HG03045 (cell line): Measurements from ENCODE around the gene BUD23.
"Not testable (repeated sequence)": the region's sequence is repeated elsewhere in the genome, so short reads cannot be mapped to it uniquely, and the experiment has no call there.

Experiments used
- ATAC-seq: cut with Tn5 transposase; IDR thresholded peaks from one replicate; pipeline ENCODE4 v1.9.1; 2021; ENCODE audit warnings: mild to moderate bottlenecking, moderate library complexity; ENCODE audit not compliant: unreplicated experiment

BUD23 gene

GRCh38 chr7:73700581-73701134, 17.3 kb downstream of the BUD23 start:
- no peak for ATAC-seq

DNA sequence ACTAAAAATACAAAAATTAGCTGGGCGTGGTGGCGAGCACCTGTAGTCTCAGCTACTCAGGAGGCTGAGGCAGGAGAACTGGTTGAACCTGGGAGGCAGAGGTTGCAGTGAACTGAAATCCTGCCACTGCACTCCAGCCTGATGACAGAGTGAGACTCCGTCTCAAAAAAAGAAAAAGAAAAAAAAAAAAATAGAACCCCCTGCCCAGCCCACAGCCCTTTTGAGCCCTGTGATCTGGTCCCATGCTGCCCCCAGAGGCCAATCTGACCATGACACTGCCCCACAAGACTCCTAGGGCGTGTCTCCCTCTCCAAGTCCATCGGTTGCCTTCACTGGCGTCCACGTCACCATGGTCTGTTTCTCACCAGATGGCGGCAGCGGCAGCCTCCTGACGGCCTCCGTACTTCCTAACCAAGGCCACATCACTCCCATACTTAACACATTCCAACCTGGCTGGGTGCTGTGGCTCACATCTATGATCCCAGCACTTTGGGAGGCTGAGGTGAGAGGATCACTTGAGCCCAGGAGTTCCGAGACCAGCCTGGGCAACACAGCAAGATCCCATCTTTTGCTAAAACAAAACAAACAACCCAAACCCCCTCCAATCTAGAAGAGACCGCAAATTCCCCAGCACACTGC, 18.1 kb downstream of the BUD23 start:
- no peak for ATAC-seq

DNA sequence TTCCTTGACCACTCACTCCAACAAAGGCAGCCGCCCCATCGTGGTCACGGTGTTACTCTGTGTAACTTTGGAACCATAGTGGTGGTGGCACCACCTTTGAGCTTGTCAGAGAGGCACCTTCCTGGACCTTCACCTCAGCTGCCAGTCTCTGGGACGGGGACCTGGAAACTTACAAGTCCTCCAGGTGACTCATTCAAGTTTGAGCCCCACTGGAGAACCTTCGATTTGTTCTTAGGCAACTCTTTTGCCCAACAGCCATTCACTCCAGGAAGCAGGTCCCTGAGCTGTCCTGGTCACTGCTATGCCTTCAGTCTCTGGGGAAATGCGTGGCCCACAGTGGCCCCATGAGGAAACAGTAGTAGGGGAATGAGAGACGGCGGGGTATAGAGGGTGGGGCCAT, 18.8 kb downstream of the BUD23 start:
- no peak for ATAC-seq

DNA sequence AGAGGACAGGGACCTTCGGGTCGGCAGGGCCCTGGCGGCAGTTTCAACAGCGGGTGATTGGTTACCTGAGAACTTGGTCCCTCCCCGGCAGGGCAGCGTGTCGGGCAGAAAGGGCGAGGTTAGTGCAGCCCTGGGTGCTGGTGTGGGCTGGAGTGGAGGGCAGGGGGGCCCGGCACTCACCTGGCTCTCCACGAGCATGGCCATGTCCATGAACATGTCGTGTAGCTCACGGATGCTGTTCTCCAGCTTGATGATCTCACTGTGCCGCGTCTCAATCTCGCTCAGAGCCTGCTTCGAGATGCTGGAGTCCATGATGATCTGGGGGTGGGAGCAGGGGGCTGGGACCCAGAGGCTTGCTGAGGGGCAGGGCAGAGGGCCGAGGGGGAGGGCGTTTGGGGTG, 19.3 kb downstream of the BUD23 start:
- ATAC-seq, result no peak

DNA sequence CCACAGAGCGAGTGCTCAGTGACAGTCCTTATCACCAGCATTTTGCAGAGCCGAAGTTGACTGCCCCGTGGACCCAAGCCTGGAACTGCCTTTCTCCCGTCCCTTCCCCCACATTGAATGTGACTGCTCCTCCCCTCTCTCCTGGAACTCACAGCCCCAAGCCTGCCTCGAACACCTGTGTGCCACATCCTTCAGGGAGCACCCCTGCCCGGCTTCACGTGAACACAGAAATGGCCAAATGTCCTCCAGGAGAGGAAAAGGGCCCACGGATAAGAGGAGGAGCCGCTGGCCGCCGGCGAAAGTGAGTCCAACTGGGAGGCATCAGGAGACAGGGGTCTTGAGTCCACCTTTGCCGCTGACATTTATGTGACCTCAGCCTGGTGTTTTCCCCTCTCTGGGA, 19.8 kb downstream of the BUD23 start:
- ATAC-seq, result no peak

DNA sequence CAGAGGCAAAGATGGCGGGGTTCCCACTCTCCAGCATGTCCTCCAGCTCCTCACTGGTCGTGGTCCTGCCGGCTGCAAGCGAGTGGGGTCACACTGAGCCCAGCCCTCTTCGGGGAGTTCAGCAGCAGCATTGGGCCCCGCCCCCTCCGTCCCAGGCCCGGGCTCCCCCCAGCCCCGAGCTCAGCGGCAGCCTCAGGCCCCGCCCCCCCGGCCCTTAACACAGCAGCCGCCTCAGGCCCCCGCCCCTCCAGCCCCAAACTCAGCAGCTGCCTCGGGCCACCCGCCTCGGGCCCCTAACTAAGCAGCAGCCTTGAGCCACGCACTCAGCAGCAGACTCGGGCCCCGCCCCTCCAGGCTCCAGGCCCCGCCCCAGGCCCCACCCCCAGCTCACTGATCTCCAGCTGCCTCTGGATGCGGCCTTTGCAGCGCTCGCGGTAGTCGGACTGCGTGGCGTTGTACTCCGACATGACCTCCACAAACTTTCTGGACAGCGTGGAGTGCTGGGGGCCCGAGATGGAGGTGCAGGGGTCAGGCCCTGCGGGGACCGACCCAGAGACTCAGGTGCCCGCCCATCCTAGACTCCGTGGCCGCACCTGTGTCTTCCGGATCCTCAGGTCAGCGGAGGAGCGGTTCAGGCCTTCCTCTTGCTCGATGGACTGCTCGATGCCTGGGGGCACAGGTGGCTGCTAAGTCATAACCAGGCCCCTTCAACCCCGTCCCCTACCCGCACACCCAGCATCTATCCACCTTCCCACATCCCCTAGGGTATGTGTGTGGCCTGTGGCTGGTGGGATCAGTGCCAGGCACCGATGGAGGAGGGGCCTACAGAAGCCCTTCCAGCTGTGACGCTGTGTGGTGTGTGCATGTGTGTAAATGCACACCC, 20.6 kb downstream of the BUD23 start:
- no peak for ATAC-seq

DNA sequence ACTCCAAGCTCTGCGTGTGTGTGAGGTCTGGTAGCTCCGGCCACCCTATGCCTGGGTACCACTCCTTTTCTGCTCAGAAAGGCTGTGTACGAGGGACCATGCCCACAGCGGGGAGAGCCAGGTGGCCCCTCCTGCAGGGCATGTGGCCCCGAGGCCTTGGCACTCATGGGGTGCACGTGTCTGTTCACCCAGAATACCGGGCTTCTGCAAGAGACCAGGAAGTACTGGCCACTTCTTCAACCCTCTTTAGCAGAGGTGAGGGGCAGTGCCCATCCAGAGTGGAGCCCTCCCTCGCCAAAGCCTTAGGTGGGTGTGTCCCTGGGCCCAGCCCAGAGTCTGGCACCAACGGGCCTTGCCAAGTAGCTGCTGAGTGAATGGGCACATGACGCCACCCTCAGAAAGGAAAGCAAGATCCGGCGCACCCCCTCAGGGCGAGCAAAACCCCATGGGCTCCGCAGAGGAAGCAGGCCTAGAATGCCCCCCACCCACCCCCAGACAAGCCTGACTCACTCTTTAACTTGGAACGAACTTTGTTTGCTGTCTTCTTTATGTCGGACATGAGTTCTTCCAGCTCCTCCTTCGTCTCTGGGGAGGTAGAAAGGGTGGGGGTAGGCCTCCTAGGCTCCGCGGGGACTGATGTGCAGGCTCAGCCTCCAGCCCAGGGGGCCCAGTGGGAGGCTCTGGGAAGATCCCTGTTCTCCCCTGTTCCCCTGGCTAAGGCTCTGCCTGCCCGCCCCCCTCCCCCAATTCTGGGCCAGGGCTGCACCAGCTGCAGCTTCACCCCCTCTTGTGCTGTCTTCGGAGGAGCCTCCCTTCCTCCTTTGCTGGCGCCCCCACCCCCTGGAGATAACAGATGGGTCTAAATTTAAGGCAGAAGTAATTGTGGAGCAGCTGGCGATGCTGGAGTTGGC, 21.5 kb downstream of the BUD23 start:
- ATAC-seq, result no peak

- no peak for ATAC-seq
Measured at GRCh38 chr7:73705551-73705920, 22.1 kb downstream of the BUD23 start.

DNA sequence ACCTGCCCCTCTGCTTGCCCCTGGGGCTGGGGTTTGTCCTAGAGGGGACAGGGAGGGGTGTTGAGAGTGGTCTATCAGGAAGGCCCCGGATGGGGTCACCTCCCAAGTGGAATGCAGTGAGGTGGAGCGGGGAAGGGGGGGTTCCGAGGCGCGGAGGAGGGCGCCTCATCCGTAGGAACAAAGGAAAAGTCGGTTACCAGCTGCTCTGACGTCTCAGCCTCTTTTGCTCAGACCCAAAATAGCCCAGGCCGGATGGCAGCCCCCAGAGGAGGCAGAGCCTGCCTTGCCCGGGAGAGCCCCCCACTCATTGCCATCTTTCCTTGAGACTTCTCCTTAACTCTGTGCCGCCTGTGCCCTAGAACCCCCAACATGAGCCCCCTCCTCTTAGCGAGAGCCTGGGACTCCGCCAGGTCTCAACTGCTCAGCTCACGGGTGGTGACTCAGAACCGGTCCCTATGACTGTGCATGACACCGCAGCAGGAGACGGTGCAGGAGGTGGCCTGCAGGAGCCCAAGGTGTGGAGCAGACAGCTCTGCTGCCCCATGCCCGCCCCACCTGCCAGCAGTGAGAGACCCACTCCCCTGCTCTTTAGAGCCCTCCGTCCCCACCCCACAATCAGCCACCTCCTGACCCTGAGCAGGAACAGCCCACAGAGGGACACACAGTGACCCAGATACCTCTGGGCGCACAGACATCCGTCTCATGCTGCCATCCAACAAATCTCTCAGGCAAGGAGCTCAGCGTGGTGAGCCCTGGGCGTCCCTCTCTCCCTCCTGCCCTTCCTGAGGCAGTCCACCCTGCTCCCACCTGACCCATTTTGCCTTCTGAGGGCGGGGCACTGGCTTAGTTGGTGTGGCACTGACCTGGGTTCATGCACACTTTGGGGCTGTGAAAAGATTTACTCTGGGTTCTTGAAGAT, 23.0 kb downstream of the BUD23 start:
- no peak for ATAC-seq

- no peak for ATAC-seq
Measured at GRCh38 chr7:73707045-73707631, 23.7 kb downstream of the BUD23 start.

DNA sequence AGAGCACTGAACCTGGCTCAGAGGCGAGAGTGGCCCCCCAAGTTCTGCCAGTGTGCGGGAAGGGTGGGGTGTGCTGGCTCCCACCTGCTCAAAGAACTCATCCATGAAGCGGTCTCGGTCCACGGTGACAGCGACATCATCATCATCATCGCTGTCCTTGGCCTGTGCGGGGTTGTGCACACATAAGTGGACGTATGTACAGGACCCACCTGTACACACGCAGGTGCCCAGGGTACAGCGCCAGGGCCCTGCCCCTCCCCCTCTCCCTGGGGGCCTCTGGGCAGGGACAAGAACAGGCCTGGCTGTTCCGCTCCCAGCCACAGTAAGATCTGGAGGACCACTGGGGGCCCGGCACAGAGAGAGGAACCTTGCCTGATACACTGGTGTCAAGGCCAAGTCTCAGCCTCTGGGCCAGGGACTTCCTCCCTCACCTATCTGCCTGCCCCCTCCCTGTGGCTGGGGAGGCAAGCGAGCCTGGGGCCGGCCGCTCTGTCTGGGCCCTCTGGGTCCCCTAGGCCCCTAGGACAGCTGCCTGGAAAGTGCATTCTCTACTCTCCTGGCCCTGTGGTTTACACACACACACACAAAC, 25.7 kb downstream of the BUD23 start:
- no peak for ATAC-seq

- no peak for ATAC-seq
Measured at GRCh38 chr7:73712773-73713172, 29.4 kb downstream of the BUD23 start.

GRCh38 chr7:73713319-73713718, 29.9 kb downstream of the BUD23 start:
- ATAC-seq, result not testable (repeated sequence)

DNA sequence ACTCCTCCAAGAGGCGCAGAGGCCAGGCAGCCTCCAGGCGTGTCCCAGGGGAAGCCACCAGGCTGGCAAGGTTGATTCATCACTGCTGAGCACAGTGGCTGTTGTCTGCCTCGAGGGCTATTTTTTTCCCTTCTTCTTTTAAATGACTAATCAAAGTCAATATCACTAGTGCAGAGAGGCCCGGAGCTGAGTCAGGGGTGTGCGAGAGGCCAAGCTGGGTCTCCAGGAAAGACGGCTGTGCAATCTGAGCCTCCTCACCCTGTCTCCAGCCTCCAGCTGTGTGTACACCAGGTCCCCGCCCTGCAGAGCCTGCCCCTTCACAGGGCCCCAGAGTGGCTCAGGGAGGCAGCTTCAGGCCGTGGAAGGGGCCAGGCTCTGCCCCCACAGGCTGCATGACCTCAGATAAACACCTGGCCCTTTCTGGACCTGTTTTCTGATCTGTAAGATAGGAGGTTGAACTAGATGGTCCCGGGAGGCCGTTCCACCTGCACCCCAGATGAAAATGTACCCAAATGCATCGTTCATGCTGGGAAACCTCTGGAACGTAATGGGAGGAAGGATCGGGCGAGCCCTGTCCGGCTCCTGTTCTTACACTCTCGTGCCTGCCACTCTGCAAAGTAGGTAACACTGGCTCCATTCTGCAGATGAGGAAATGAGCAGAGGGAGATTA, 32.4 kb downstream of the BUD23 start:
- ATAC-seq, result no peak

DNA sequence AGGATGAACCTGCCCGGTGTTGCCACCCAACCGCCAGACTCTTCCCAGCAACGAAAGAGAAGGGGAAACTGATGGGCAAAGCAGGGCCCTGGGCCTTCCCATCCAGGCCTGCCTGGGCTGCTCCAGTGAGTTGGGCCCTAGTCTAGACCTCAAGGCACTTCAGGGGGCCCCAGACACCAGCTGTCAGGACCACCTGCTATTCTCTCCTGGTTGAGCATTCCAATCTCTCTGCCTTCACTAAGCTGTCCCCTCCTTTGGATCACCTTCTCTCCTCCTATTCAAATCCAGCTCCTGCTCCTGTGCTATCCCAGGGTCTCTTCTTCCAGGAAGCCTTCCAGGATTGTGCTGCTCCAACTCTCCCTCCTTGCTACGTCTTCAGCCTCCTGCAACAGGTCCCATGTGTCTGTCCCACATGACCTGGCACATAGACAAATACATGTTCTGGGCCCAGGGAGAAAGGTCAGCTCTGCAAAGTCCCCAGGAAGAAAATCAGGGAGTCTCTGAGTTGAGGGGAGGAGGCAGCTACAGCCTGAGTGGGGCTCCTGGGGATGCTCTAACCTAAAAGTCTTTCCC, 33.0 kb downstream of the BUD23 start:
- ATAC-seq, result no peak

- no peak for ATAC-seq
Measured at GRCh38 chr7:73717025-73717807, 33.8 kb downstream of the BUD23 start.

DNA sequence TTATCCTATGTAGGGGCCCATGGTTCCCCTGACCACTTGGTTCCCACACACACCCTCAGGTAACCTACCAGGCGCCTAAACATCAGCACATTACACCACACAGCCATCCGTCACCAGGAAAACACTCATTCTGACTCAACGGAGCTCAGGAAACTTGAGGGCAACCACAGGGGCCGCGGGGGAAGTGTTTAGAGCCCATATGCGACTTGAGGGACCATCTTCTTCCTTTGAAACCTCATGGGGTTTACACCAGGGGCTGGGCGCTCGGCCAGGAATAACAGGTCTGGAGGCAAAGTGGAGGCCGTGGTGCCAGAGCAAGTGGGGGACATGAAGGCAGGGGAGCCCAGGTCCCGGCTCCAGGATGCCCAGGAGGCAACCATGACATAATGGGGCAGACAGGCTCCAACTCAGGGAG, 34.6 kb downstream of the BUD23 start:
- no peak for ATAC-seq

DNA sequence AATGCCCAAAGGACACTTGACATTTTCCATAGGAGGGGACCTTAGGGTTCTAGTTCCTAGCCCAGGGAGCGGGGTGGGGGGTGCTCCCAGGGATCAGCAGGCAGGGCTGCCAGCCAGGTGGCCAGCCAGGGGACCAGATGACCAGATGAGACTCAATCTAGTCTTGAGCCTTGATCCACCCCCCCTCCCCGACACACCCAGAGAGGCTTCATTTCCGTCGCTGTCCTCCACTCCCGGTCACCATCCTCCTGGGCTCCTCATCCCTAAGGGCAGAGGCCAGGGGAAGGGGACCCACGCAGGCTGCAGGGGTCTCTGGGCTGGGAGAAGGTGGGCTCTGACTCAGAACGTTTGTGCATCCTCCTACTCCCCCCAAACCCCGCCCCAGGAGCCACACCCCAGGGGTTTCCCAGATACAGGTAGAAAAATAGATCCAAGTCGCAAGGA, 35.1 kb downstream of the BUD23 start:
- no peak for ATAC-seq
